ENCODE measurements around the gene SNX4.
"Not testable (repeated sequence)": the region's sequence is repeated elsewhere in the genome, so short reads cannot be mapped to it uniquely, and the experiment has no call there.

SNX4 gene

GRCh38 chr3:125519678-125520562 is at the start of gene SNX4:
SNX4 (minus strand) TSS chr3:125520202; CDS start chr3:125520172, 30 bp downstream.
- peak; percentile 93 for DNase-seq (ENCODE audit: extremely low spot score)
- TF ChIP-seq, protein P1, sequence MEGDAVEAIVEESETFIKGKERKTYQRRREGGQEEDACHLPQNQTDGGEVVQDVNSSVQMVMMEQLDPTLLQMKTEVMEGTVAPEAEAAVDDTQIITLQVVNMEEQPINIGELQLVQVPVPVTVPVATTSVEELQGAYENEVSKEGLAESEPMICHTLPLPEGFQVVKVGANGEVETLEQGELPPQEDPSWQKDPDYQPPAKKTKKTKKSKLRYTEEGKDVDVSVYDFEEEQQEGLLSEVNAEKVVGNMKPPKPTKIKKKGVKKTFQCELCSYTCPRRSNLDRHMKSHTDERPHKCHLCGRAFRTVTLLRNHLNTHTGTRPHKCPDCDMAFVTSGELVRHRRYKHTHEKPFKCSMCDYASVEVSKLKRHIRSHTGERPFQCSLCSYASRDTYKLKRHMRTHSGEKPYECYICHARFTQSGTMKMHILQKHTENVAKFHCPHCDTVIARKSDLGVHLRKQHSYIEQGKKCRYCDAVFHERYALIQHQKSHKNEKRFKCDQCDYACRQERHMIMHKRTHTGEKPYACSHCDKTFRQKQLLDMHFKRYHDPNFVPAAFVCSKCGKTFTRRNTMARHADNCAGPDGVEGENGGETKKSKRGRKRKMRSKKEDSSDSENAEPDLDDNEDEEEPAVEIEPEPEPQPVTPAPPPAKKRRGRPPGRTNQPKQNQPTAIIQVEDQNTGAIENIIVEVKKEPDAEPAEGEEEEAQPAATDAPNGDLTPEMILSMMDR (IDR thresholded peaks at IDR 0.05; ENCODE audit: control extremely low read depth, extremely low read depth, low read depth, missing control alignments), result no peak
- ChIA-PET CTCF (interaction anchor here (0.9 to 3.0 kb wide), 5 partner anchors 13 to 74 kb away, joined by 3 to 10 read pairs (median 3); no protein-coding TSS in a partner anchor), POLR2A (interaction anchor here (0.5 to 0.8 kb wide), 3 partner anchors 34 to 449 kb away, joined by 3 to 10 read pairs (median 8); no protein-coding TSS in a partner anchor)

DNA sequence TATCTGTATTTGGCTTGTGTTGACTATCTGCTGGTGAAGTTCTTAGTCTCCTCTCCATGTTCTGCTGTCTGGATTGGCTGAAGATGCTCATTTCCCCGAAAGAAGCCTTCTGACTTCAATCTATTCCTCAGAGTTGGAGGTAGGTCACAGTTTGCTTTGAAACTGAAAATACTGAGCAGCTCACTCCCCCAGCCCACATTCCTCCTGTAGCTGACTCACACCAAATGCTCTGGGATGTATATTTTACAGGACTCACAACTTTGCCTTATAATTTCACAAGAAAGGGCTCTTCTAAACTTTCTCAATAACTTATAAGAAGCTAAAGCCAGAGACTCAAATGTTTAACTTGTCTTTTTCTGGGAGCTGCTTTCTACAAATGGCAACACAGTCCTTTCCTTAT is 36.3 kb upstream of the SNX4 start:
- DNase-seq (ENCODE audit: extremely low spot score), result no peak
- TF ChIP-seq, protein P1 (IDR thresholded peaks at IDR 0.05; ENCODE audit: control extremely low read depth, extremely low read depth, low read depth, missing control alignments), result no peak
- CTCF ChIA-PET, result interaction anchor here (1.3 kb wide), 1 partner anchor 796 kb away, joined by 3 read pairs; no protein-coding TSS in a partner anchor
- POLR2A ChIA-PET, result no interaction called here

GRCh38 chr3:125552401-125552800 is 32.4 kb upstream of the SNX4 start:
- CTCF ChIA-PET, result no interaction called here
- TF ChIP-seq, protein P1 (IDR thresholded peaks at IDR 0.05; ENCODE audit: control extremely low read depth, extremely low read depth, low read depth, missing control alignments), result no peak
- DNase-seq (ENCODE audit: extremely low spot score), result no peak
- POLR2A ChIA-PET, result no interaction called here

DNA sequence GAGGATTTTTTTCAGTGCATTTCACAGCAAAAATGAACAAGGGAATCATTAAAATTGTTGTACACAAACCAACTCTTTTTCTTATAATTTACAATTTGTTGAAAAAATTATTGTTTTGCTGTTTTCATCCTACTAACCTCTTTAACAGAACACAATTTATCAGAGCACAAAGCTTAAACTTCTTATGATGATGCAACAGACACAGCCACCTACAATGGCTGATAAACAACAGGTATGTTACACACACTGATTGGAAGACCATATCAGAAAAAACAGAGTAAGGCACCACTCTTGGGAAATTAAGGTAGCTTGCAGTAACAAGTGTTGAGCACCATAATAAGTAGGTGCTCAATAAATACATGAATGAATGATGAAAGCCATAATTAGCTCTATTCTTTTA is 8.9 kb upstream of the SNX4 start:
- ChIA-PET CTCF (interaction anchor here (0.8 to 1.3 kb wide), 2 partner anchors 10 to 28 kb away, joined by 3 to 4 read pairs; no protein-coding TSS in a partner anchor), POLR2A (no interaction called here)
- DNase-seq (ENCODE audit: extremely low spot score), result no peak
- TF ChIP-seq, protein P1 (IDR thresholded peaks at IDR 0.05; ENCODE audit: control extremely low read depth, extremely low read depth, low read depth, missing control alignments), result no peak

- DNase-seq (ENCODE audit: extremely low spot score), result no peak
- ChIA-PET POLR2A (no interaction called here), CTCF (interaction anchor here (0.8 to 0.9 kb wide), 2 partner anchors 13 to 19 kb away, joined by 3 read pairs; no protein-coding TSS in a partner anchor)
- TF ChIP-seq, protein P1 (IDR thresholded peaks at IDR 0.05; ENCODE audit: control extremely low read depth, extremely low read depth, low read depth, missing control alignments), result no peak
Observed at GRCh38 chr3:125525153-125525552, 5.2 kb upstream of the SNX4 start.

DNA sequence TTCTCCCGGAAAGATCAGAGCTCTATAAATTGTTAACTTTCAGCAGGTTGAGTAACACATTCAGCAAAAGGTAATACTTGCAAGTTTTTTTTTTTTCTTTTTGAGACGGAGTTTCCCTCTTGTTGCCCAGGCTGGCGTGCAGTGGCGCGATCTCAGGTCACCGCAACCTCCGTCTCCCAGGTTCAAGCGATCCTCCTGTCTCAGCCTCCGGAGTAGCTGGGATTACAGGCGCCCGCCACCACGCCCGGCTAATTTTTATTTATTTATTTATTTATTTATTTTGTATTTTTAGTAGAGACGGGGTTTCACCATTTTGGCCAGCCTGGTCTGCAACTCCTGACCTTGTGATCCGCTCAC is 539 bp upstream of the SNX4 start:
- POLR2A ChIA-PET, result interaction anchor here (0.6 to 0.8 kb wide), 2 partner anchors 35 to 450 kb away, joined by 3 to 10 read pairs; no protein-coding TSS in a partner anchor
- CTCF ChIA-PET, result interaction anchor here (1.2 to 3.0 kb wide), 4 partner anchors 13 to 65 kb away, joined by 3 to 10 read pairs (median 3); no protein-coding TSS in a partner anchor
- not testable (repeated sequence) for DNase-seq (ENCODE audit: extremely low spot score)

DNA sequence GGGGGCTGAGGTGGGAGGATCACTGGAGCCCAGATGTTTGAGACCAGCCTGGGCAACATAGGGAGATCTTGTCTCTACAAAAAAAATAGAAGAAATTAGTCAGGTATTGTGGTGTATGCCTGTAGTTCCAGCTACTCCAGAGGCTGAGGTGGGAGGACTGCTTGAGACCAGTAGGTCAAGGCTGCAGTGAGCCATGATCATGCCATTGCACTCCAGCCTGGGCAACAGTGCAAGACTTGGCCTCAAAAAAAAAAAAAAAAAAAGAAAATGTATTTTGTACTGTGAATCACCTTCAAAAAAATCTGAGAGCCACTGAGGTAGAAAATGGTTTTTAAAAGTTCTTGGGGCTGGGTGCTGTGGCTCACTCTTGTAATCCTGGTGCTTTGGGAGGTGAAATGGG is 4.6 kb downstream of the SNX4 start:
- no peak for DNase-seq (ENCODE audit: extremely low spot score)
- POLR2A ChIA-PET, result interaction anchor here (1.3 kb wide), 1 partner anchor 172 kb away, joined by 7 read pairs; no protein-coding TSS in a partner anchor
- TF ChIP-seq, protein P1 (IDR thresholded peaks at IDR 0.05; ENCODE audit: control extremely low read depth, extremely low read depth, low read depth, missing control alignments), result no peak
- CTCF ChIA-PET, result interaction anchor here (1.1 kb wide), 1 partner anchor 12 kb away, joined by 3 read pairs; no protein-coding TSS in a partner anchor

Measured in GM10248 (cell line).